ENCODE data around the gene MAP3K6.
A peak's percentile ranks its signal among the peaks of the same experiment; 100 is the strongest.

MAP3K6 gene

GRCh38 chr1:27332536-27333281 is 34.1 kb downstream of the MAP3K6 start:
- DNase-seq = peak; percentile 6 to 28

GRCh38 chr1:27331922-27332321 is 34.8 kb downstream of the MAP3K6 start:
- no peak for DNase-seq

- no peak for DNase-seq
These were observed 35.3 kb downstream of the MAP3K6 start for GRCh38 chr1:27331426-27331825.

DNA sequence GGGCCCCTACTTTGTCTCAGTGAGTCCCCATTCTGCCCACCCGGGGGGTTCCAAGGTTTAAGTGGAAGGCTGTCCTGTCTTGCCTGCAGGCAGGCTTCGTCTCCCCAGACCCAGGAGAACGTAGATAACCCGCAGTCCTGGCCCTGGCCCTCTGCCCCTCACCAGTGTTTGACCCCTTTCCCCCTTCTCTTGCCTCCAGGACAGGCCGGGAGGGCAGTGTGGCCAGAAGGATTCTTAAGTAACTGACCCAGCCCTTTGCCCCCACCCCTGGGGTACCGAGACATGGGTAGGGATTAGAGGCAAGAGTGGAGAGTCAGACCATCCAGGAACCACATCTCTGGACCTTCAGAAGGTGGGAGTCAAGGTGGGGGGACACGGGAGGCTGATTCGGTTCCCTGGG is 36.0 kb downstream of the MAP3K6 start:
- DNase-seq = no peak

DNA sequence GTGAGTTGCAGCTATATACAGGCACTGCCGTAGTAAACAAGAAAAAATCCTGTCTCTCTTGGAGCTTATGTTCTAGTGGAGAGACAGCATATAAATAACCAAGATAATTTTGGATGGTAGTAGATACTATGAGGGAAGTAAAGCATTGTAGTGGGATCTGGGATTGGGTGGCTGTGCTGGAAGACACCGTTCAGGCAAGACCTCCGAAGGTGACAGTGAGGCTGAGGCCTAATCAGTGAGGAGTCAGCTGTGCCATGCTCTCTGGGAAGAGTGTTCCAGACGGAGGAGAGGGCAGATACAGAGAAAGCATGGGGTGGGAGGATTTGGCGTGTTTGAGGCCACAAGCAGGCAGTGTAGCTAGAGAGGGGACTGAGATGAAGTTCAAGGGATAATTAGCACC is 38.8 kb downstream of the MAP3K6 start:
- no peak for DNase-seq

GRCh38 chr1:27325286-27325685 is 41.5 kb downstream of the MAP3K6 start:
- no peak for DNase-seq

DNA sequence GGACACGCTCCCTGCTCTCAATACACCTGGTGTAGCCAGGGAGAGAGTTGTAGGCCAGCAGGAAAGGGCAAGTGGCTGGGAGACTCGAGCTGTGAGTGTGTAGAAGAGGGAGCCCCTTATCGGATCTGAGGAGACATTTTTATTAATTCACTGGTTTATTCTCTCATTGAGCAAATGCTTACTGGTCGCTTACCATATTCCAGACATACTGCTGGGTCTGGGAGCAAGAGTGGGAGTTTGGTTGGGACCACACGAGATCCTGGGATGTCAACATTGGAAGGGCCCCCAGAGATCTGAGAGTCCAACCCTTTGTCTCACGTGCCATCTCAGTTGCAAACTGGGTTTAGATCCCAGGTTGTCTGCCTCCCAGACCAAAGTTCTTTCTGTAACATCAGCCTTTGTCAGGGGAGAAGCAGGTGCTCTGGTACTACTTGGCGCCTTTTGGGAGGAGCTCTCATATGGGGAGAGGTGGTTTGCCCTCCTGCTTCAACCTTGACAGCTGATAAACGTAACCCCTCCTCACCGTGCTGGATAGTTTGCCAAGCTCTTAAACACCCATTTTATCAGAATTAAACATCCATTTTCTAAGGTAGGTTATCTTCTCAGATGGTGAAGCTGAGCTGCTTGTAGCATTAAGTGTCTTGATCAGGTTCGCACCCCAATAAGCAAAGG is 44.1 kb downstream of the MAP3K6 start:
- DNase-seq = no peak

- peak; percentile 90 to 96 for DNase-seq
These were observed 44.8 kb downstream of the MAP3K6 start, which contains the start of gene TMEM222 for GRCh38 chr1:27321813-27322568. Gene TMEM222, plus strand, starts transcription at chr1:27322163. Its CDS starts 35 bp downstream, at chr1:27322198.

DNA sequence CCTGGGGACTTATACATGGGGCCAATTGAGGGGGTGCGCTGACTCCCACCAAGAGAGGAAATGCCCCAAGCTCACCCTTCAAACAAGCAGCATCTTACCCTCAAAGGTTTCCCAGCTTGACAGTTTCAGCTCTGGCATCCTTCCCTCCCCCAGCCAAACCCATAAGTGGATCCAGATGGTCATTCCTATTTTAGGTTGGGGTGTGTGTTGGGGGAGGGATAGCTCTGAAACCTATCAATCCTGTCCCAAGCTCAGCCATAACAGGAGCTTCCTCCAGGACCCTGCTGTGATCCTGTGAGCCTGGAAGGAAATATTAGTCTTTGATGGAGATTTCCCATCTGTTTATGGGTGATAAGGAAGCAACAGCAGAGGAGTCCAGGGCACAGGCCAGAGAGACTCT is 48.2 kb downstream of the MAP3K6 start:
- no peak for DNase-seq

DNA sequence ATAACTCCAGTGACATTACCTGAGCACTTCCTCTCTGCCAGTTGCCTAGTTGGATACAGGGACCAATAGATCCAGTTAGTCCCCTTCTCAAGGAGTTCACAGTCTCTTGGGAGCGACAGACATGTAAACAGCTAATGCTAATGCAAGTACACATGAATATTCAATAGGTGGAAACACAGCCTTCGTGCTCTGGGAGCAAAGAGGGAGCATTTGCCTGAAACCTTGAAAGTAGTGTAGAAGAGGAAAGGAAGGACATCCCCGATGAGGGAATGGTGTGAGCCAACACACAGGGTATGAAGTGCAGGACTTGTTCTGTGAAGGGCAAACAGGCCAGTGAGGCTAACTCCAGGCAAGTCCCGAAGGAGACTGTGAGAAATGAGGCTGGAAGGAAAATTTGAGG is 48.6 kb downstream of the MAP3K6 start:
- no peak for DNase-seq

DNA sequence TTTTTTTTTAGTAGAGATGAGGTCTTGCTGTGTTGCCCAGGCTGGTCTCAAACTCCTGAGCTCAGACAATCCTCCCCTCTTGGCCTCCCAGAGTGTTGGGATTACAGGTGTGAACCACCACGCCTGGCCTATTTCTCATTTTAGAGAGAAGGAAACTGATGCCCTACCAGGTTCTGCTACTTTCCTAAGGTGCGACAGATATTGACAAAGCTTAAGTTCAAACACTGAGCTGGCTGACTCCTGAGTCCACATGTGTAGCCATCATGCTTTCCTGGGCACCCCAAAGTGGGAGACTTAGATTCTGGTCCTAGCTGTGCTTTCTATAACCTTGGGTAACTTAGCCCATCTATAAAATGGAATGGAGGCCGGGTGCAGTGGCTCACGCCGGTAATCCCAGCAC is 49.9 kb downstream of the MAP3K6 start:
- no peak for DNase-seq

GRCh38 chr1:27314737-27315136 is 52.0 kb downstream of the MAP3K6 start:
- no peak for DNase-seq

- DNase-seq = no peak
These were observed 52.6 kb downstream of the MAP3K6 start for GRCh38 chr1:27314169-27314568.

- DNase-seq = no peak
These were observed 58.7 kb downstream of the MAP3K6 start for GRCh38 chr1:27307874-27308598.

DNA sequence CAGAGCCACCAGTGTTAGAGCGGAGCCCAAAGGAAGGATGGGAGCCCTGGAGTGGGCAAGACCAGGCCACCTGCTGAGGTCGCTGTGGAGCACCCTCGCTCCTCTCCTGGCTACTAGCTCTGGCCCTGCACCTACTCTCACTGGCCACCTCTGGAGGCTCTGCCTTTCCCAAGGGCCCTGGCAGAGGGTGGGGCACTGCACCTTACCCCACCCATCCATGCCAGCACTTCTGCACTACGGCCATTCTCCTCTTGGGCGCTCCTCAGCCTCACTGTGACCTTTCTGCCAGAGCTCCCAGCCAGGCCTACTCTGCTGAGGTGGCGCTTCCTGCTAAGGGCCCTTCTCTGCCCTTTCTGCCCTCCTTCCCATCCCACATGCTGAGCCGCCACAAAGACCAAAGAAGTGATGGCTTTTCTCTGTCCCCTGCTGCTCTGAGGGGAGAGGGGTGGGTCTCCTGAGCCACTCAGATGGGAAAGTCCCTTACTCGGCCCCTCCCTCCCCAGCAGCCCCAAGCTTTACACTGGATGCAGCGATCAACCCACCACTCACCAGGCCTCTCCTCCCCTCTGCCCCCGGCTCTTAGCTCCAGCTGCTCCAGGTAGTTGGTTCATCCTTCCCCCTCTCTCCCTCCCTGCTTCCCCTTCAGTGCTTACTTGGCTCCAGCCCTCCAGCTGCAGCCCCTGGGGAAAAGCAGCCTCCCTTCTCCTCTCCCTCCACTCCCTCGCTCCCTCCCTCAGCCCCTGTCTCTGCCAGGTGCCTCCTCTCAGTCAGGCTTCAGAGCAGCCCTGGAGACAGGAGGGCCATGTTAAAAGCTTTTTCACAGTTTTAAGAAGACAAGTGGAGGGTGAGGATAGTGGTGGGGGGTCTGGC is 59.6 kb downstream of the MAP3K6 start:
- DNase-seq = no peak

DNA sequence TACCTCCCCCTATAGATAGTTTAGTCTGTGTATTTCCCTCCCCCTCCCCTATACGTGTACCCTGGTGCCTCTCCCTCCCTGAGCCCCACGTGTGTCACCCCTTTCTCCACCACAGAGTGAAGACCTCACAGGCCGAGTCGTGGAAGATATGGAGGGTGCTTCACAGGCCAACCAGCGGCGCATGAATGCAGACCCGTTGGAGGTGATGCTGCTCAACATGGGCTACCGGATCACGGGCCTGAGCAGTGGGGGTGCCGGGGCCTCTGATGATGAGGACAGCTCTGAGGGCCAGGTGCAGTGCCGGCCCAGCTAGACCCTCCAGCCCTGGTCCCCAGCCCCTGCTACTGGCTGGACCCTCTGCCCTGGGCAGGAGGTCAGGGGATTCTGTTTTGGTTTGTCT is 60.7 kb downstream of the MAP3K6 start:
- DNase-seq = no peak

Data from bone marrow (tissue), 2 donors.